OCI-LY7 (cell line): Measurements from ENCODE around the gene TNRC6C. TPM values are rescaled to one million over a fixed set of nuclear protein-coding genes. Genes with fewer than 3 reads are reported as not detected.

Source experiments
- BruUV-seq: library from RNA; stranded (reverse); fragments of 400-500 nt; replicated peaks from 2 replicates; lab custom pipeline; 2021; lab: Mats Ljungman, UMichigan
- CTCF ChIA-PET: fragments of 300-600 bp; sonication (Branson Sonifier 250); formaldehyde crosslinking; loops from one replicate; lab custom pipeline; 2022; ENCODE audit warnings: antibody characterized with exemption; ENCODE audit not compliant: unreplicated experiment; lab: Charles Lee
- POLR2A ChIA-PET: fragments of 300-600 bp; sonication (Branson Sonifier 250); formaldehyde crosslinking; loops from one replicate; lab custom pipeline; 2022; ENCODE audit warnings: antibody characterized with exemption; lab: Charles Lee
- DNase-seq: peaks from one replicate; pipeline ENCODE4 v3.0.0-alpha.2; 2015; ENCODE audit warnings: low spot score
- H2AFZ ChIP-seq: fragments of 200-600 bp; sonication (generic), shearing (Covaris generic); 2 replicates; pipeline ENCODE4 v1.6.1; 2014; ENCODE audit warnings: mild to moderate bottlenecking, antibody characterized with exemption, low read length, moderate library complexity
- H3K27ac ChIP-seq: fragments of 200-600 bp; sonication (generic); 2 replicates; pipeline ENCODE4 v1.5.1; 2014; ENCODE audit warnings: mixed run types, low read depth, mild to moderate bottlenecking, moderate library complexity, low read length, inconsistent platforms; ENCODE audit not compliant: poor library complexity, severe bottlenecking
- H3K36me3 ChIP-seq: fragments of 200-600 bp; sonication (generic); 2 replicates; pipeline ENCODE4 v1.6.1; 2014; ENCODE audit warnings: mild to moderate bottlenecking, antibody characterized with exemption, low read length, moderate library complexity, mixed read lengths; ENCODE audit not compliant: insufficient read depth
- H3K4me1 ChIP-seq: fragments of 200-600 bp; sonication (generic); 2 replicates; pipeline ENCODE4 v1.5.1; 2014; ENCODE audit warnings: mild to moderate bottlenecking, low read length; ENCODE audit not compliant: insufficient read depth, poor library complexity, severe bottlenecking
- H3K4me2 ChIP-seq: fragments of 200-600 bp; sonication (generic); 2 replicates; pipeline ENCODE4 v1.6.1; 2014; ENCODE audit warnings: mild to moderate bottlenecking, low read length
- H3K4me3 ChIP-seq: fragments of 200-600 bp; sonication (generic); 2 replicates; pipeline ENCODE4 v1.5.1; 2014; ENCODE audit warnings: mild to moderate bottlenecking, low read depth, low read length; ENCODE audit not compliant: poor library complexity, severe bottlenecking
- H3K79me2 ChIP-seq: fragments of 200-600 bp; sonication (generic); 2 replicates; pipeline ENCODE4 v1.6.1; 2016; ENCODE audit warnings: low read depth, mild to moderate bottlenecking, low read length, moderate library complexity, mixed read lengths; ENCODE audit not compliant: insufficient read depth
- H3K9me2 ChIP-seq: fragments of 200-600 bp; sonication (generic); 2 replicates; pipeline ENCODE4 v1.6.1; 2016; ENCODE audit warnings: mild to moderate bottlenecking, low read length, mixed read lengths; ENCODE audit not compliant: insufficient read depth
- H3K9me3 ChIP-seq: fragments of 200-600 bp; sonication (generic); 2 replicates; pipeline ENCODE4 v1.6.1; 2014; ENCODE audit warnings: mild to moderate bottlenecking, mixed run types, low read length, mixed read lengths
- H4K20me1 ChIP-seq: fragments of 200-600 bp; sonication (generic); 2 replicates; pipeline ENCODE4 v1.6.1; 2014; ENCODE audit warnings: mild to moderate bottlenecking, antibody characterized with exemption, low read length, moderate library complexity, mixed read lengths; ENCODE audit not compliant: insufficient read depth
- CTCF ChIP-seq: fragments of 200-600 bp; sonication (generic); conservative IDR thresholded peaks from 2 replicates; pipeline ENCODE4 v1.5.1; 2014; ENCODE audit warnings: mild to moderate bottlenecking, antibody characterized with exemption, low read length, moderate library complexity, mixed read lengths
- EZH2phosphoT487 ChIP-seq: fragments of 200-600 bp; sonication (generic); IDR thresholded peaks from 2 replicates; pipeline ENCODE4 v1.6.1; 2018; ENCODE audit warnings: low read depth, borderline replicate concordance, mild to moderate bottlenecking, mixed run types, antibody characterized with exemption, low read length, moderate library complexity, mixed read lengths
- intact Hi-C: fragments of 100-400 bp; cut with micrococcal nuclease; formaldehyde crosslinking; loops from one replicate; pipeline ENCODE4 v1.10.0; 2022; ENCODE audit not compliant: unreplicated experiment
- total RNA-seq, 2 experiments: library from RNA; depleted of rRNA in 1 of 2; stranded (reverse); fragments of >200 nt in 1 of 2; shearing (Covaris generic) in 1 of 2; gene quantifications; 2 replicates each; pipeline ENCODE4 v1.2.3, GENCODE V29; 2014 to 2022

The TNRC6C gene
- total RNA-seq, 2 experiments from 2014 or later = 8.5 to 25.2 TPM

- Histone ChIP-seq H3K9me3 (no peaks in the 10 kb centered on the region), H3K79me2 (no peaks in the 10 kb centered on the region), H3K4me3 (no peak overlapping the region), H4K20me1 (peaks cover 7% of the 10 kb centered on the region; the same call in 1 of the 2 replicates), H3K4me2 (no peak overlapping the region), H2AFZ (no peak overlapping the region), H3K27ac (no peak overlapping the region), H3K4me1 (no peaks in the 10 kb centered on the region), H3K9me2 (no peaks in the 10 kb centered on the region), H3K36me3 (no peaks in the 10 kb centered on the region)
- TF ChIP-seq CTCF (no peak), EZH2phosphoT487 (no peak)
- ChIA-PET CTCF (no interaction called here), POLR2A (interaction anchor here (0.6 kb wide), 1 partner anchor 609 kb away, joined by 3 read pairs; no protein-coding TSS in a partner anchor)
- intact Hi-C loops = no loop called here
- no TSS peak for BruUV-seq
- no peak for DNase-seq
Observed at GRCh38 chr17:78023042-78023441, 64.5 kb downstream of the TNRC6C start.

GRCh38 chr17:78026381-78026780 is 67.9 kb downstream of the TNRC6C start:
- Histone ChIP-seq H3K27ac (no peak overlapping the region), H3K36me3 (no peaks in the 10 kb centered on the region), H3K79me2 (no peaks in the 10 kb centered on the region), H2AFZ (no peak overlapping the region), H3K4me1 (no peaks in the 10 kb centered on the region), H4K20me1 (no peaks in the 10 kb centered on the region), H3K4me2 (no peak overlapping the region), H3K9me2 (no peaks in the 10 kb centered on the region), H3K9me3 (no peaks in the 10 kb centered on the region), H3K4me3 (no peak overlapping the region)
- intact Hi-C loops = no loop called here
- ChIA-PET CTCF (no interaction called here), POLR2A (no interaction called here)
- BruUV-seq = no TSS peak
- no peak for DNase-seq
- no peak for TF ChIP-seq EZH2phosphoT487

GRCh38 chr17:78027121-78027520 is 68.6 kb downstream of the TNRC6C start:
- Histone ChIP-seq H3K36me3 (peaks cover 7% of the 10 kb centered on the region; the same call in 1 of the 2 replicates), H4K20me1 (no peaks in the 10 kb centered on the region), H3K4me3 (no peak overlapping the region), H3K9me3 (no peaks in the 10 kb centered on the region), H3K79me2 (no peaks in the 10 kb centered on the region), H2AFZ (no peak overlapping the region), H3K4me1 (peaks cover 1% of the 10 kb centered on the region), H3K9me2 (no peaks in the 10 kb centered on the region), H3K4me2 (no peak overlapping the region), H3K27ac (no peak overlapping the region)
- TF ChIP-seq EZH2phosphoT487 (no peak), CTCF (no peak)
- intact Hi-C loops = no loop called here
- DNase-seq = no peak
- POLR2A ChIA-PET = interaction anchor here (0.6 kb wide), 1 partner anchor 189 kb away, joined by 3 read pairs; no protein-coding TSS in a partner anchor
- no TSS peak for BruUV-seq
- CTCF ChIA-PET = no interaction called here
